Panc1 (cell line): ENCODE results near the gene CADPS2. TPM values are rescaled to one million over a fixed set of nuclear protein-coding genes. Genes with fewer than 3 reads are reported as not detected.

Source experiments
- ATAC-seq: fragments of 200-7000 bp; cut with Tn5 transposase; 2 replicates; pipeline ENCODE4 v1.9.1; 2020; ENCODE audit warnings: mild to moderate bottlenecking, moderate library complexity
- BruUV-seq: library from RNA; stranded (reverse); fragments of 400-500 nt; replicated peaks from 2 replicates; lab custom pipeline; 2021; lab: Mats Ljungman, UMichigan
- CTCF ChIA-PET: fragments of 300-600 bp; sonication (Branson Sonifier 250); formaldehyde crosslinking; loops from one replicate; lab custom pipeline; 2022; ENCODE audit warnings: antibody characterized with exemption; lab: Charles Lee
- POLR2A ChIA-PET: fragments of 300-600 bp; sonication (Branson Sonifier 250); formaldehyde crosslinking; loops from one replicate; lab custom pipeline; 2022; ENCODE audit warnings: antibody characterized with exemption; lab: Charles Lee
- DNase-seq: peaks from one replicate; pipeline ENCODE4 v3.0.0-alpha.2; 2010; ENCODE audit warnings: low read depth, low spot score
- H3K27ac ChIP-seq: 2 replicates; pipeline ENCODE4 v1.5.1; 2011; ENCODE audit warnings: mild to moderate bottlenecking, low read length, inconsistent platforms
- H3K27me3 ChIP-seq: fragments of 200-500 bp; sonication (Bioruptor generic); 2 replicates; pipeline ENCODE4 v1.6.0; 2014; ENCODE audit warnings: low read length, inconsistent platforms; ENCODE audit not compliant: control insufficient read depth, insufficient read depth
- H3K36me3 ChIP-seq: fragments of 200-500 bp; sonication (Bioruptor generic); 2 replicates; pipeline ENCODE4 v1.5.1; 2014; ENCODE audit warnings: inconsistent platforms, mild to moderate bottlenecking, low read length, moderate library complexity; ENCODE audit not compliant: control insufficient read depth, insufficient read depth
- H3K4me1 ChIP-seq: 2 replicates; pipeline ENCODE4 v1.5.1; 2011; ENCODE audit warnings: inconsistent platforms, mild to moderate bottlenecking, low read length, moderate library complexity; ENCODE audit not compliant: control insufficient read depth, insufficient read depth
- H3K4me3 ChIP-seq, 2 experiments: 2 replicates each; pipeline ENCODE4 v1.5.1; 2011 to 2012; ENCODE audit warnings: low read depth in 2 of 2, low read length in 2 of 2, mild to moderate bottlenecking in 2 of 2, inconsistent platforms in 1 of 2, moderate library complexity in 1 of 2
- H3K9me3 ChIP-seq: fragments of 200-500 bp; sonication (Bioruptor generic); 2 replicates; pipeline ENCODE4 v1.5.1; 2014; ENCODE audit warnings: low read depth, mild to moderate bottlenecking, inconsistent platforms, low read length, moderate library complexity; ENCODE audit not compliant: control insufficient read depth, insufficient read depth
- POLR2AphosphoS5 ChIP-seq: IDR thresholded peaks from 2 replicates; pipeline ENCODE4 v1.6.1; 2012; ENCODE audit warnings: mild to moderate bottlenecking, low read depth, low read length, moderate library complexity
- SIN3A ChIP-seq: IDR thresholded peaks from 2 replicates; pipeline ENCODE4 v1.6.1; 2012; ENCODE audit warnings: low read depth, mild to moderate bottlenecking, low read length, moderate library complexity, borderline replicate concordance; ENCODE audit not compliant: insufficient read depth
- TCF7L2 ChIP-seq: IDR thresholded peaks from 2 replicates; pipeline ENCODE4 v1.6.1; 2011; ENCODE audit warnings: mild to moderate bottlenecking, low read depth, low read length, inconsistent platforms
- in situ Hi-C: cut with HindIII; loops from 2 replicates; pipeline ENCODE4 v1.10.0; 2016; ENCODE audit warnings: low sequenced_read_pairs, low pct_unique_long_range_greater_than_20kb
- intact Hi-C: fragments of 100-400 bp; cut with micrococcal nuclease; formaldehyde crosslinking; loops from one replicate; pipeline ENCODE4 v1.10.0; 2022; ENCODE audit not compliant: unreplicated experiment
- total RNA-seq: library from RNA; stranded (reverse); gene quantifications from one replicate; pipeline ENCODE4 v1.2.1, GENCODE V29; 2021; ENCODE audit not compliant: unreplicated experiment
- TF ChIP-seq, protein P1 (sequence below): fragments of 450-650 bp; IDR thresholded peaks from 2 replicates; pipeline ENCODE4 v1.5.1; 2017; ENCODE audit warnings: mild to moderate bottlenecking
- TF ChIP-seq, protein P2 (sequence below), 2 experiments: IDR thresholded peaks; 2 replicates each; pipeline ENCODE4 v1.6.1; 2011 to 2012; ENCODE audit warnings: low read depth in 2 of 2, control low read depth in 1 of 2, low read length in 1 of 2, mild to moderate bottlenecking in 1 of 2, moderate library complexity in 1 of 2; ENCODE audit not compliant: insufficient read depth in 1 of 2

Gene CADPS2
- total RNA-seq, 1 experiment from 2014 or later: 1.6 TPM

DNA sequence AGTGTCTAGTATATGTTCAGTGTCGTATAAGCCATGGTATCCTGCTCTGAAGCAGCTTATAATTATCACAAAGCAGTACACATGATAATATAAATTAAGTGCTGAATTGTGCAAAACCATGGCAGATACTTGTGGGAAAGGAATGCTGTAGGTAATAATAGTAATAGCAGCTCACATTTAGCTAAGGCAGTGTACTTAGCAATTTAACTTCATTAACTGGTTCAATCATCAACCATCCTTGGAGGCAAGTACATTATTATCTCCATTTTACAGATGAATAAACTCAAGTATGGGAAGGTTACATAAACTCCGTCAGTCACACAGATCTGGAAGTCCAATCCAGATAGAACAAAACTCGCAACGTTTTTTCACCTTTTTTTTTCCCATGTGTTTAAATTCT is 161.9 kb downstream of the CADPS2 start:
- ATAC-seq (no peak), DNase-seq (no peak)
- no peaks in the 10 kb centered on the region for H3K36me3 ChIP-seq
- H3K9me3 ChIP-seq: no peaks in the 10 kb centered on the region
- ChIA-PET POLR2A (no interaction called here), CTCF (no interaction called here)
- H3K27me3 ChIP-seq: no peaks in the 10 kb centered on the region
- no peak overlapping the region for H3K4me3 ChIP-seq
- no peak overlapping the region for H3K27ac ChIP-seq
- TF ChIP-seq POLR2AphosphoS5 (no peak), SIN3A (no peak), TCF7L2 (no peak)
- TF ChIP-seq, protein P1, sequence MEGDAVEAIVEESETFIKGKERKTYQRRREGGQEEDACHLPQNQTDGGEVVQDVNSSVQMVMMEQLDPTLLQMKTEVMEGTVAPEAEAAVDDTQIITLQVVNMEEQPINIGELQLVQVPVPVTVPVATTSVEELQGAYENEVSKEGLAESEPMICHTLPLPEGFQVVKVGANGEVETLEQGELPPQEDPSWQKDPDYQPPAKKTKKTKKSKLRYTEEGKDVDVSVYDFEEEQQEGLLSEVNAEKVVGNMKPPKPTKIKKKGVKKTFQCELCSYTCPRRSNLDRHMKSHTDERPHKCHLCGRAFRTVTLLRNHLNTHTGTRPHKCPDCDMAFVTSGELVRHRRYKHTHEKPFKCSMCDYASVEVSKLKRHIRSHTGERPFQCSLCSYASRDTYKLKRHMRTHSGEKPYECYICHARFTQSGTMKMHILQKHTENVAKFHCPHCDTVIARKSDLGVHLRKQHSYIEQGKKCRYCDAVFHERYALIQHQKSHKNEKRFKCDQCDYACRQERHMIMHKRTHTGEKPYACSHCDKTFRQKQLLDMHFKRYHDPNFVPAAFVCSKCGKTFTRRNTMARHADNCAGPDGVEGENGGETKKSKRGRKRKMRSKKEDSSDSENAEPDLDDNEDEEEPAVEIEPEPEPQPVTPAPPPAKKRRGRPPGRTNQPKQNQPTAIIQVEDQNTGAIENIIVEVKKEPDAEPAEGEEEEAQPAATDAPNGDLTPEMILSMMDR: no peak
- TF ChIP-seq, protein P2, sequence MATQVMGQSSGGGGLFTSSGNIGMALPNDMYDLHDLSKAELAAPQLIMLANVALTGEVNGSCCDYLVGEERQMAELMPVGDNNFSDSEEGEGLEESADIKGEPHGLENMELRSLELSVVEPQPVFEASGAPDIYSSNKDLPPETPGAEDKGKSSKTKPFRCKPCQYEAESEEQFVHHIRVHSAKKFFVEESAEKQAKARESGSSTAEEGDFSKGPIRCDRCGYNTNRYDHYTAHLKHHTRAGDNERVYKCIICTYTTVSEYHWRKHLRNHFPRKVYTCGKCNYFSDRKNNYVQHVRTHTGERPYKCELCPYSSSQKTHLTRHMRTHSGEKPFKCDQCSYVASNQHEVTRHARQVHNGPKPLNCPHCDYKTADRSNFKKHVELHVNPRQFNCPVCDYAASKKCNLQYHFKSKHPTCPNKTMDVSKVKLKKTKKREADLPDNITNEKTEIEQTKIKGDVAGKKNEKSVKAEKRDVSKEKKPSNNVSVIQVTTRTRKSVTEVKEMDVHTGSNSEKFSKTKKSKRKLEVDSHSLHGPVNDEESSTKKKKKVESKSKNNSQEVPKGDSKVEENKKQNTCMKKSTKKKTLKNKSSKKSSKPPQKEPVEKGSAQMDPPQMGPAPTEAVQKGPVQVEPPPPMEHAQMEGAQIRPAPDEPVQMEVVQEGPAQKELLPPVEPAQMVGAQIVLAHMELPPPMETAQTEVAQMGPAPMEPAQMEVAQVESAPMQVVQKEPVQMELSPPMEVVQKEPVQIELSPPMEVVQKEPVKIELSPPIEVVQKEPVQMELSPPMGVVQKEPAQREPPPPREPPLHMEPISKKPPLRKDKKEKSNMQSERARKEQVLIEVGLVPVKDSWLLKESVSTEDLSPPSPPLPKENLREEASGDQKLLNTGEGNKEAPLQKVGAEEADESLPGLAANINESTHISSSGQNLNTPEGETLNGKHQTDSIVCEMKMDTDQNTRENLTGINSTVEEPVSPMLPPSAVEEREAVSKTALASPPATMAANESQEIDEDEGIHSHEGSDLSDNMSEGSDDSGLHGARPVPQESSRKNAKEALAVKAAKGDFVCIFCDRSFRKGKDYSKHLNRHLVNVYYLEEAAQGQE (IDR thresholded peaks at IDR 0.05; ENCODE audit: insufficient read depth in 1 of 2, low read depth in 2 of 2, low read length in 1 of 2): no peak
- in situ Hi-C loops: no loop called here
- intact Hi-C loops: no loop called here
- no TSS peak for BruUV-seq
- H3K4me1 ChIP-seq: no peaks in the 10 kb centered on the region

DNA sequence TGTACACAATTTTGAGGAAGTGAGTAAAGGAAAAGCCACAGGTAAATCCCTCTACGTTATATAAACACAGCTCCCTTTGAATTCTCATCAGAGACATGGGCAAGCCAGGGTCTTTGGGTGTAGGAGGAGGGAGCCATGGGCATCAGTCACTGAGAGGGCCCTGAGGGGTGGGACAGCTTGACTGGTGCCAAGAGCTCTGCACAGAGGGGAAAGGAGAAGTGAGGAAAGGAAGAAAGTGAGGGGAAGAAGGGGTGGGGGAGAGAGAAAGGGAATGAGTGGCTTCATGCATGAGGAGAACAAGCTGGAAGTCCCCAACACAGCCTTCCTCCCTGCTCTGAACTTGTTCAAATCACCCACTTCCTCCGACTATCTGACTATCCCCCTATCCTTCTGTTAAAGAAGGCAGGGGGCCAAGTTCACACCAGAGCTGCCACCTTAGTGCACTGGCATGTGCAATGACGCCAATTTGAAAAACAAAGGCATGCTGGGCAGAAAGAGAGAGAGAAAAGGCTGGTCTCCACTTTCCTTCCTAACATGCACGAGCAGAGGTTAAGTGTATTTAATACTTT is 167.2 kb downstream of the CADPS2 start:
- POLR2A ChIA-PET: no interaction called here
- Histone ChIP-seq H3K9me3 (no peaks in the 10 kb centered on the region), H3K4me3 (no peak overlapping the region), H3K27ac (no peak overlapping the region), H3K36me3 (no peaks in the 10 kb centered on the region), H3K27me3 (no peaks in the 10 kb centered on the region), H3K4me1 (no peaks in the 10 kb centered on the region)
- intact Hi-C loops: no loop called here
- no TSS peak for BruUV-seq
- CTCF ChIA-PET: interaction anchor here (0.6 kb wide), 1 partner anchor 388 kb away, joined by 3 read pairs; no protein-coding TSS in a partner anchor
- ATAC-seq (no peak), DNase-seq (no peak)
- TF ChIP-seq, protein P2 (IDR thresholded peaks at IDR 0.05; ENCODE audit: insufficient read depth in 1 of 2, low read depth in 2 of 2, low read length in 1 of 2): no peak
- no peak for TF ChIP-seq POLR2AphosphoS5
- TF ChIP-seq TCF7L2: no peak
- TF ChIP-seq SIN3A: no peak
- TF ChIP-seq, protein P1: no peak
- in situ Hi-C loops: no loop called here
